ENCODE results near the gene VCAM1. TPM values are rescaled to one million over a fixed set of nuclear protein-coding genes. Genes with fewer than 3 reads are reported as not detected.
A peak's percentile ranks its signal among the peaks of the same experiment; 100 is the strongest.

VCAM1 gene
- total and polyA plus RNA-seq, 9 of the 15 experiments (the other 6 are each of a cell fraction or from before 2014, with no cell fraction given), result 0.04 to 0.13 TPM; not detected in 7

GRCh38 chr1:100785470-100786052 is 66.0 kb downstream of the VCAM1 start:
- no peaks in the 10 kb centered on the region for H3K36me3 ChIP-seq (ENCODE audit: control insufficient read depth, insufficient read depth, low read length)
- H3K4me2 ChIP-seq (ENCODE audit: insufficient read depth, low read length), result peak overlapping the region; percentile 70
- intact Hi-C loops (cut with micrococcal nuclease), result loop anchor here (2.0 kb wide), 1 partner anchor 31 kb away; no protein-coding TSS in a partner anchor
- in situ Hi-C loops (cut with MboI), result no loop called here
- ChIA-PET CTCF (ENCODE audit: low intra/inter-chr PET ratio) (no interaction called here), POLR2A (interaction anchor here (0.7 to 1.6 kb wide), 4 partner anchors 9 to 72 kb away, joined by 3 to 6 read pairs (median 4); no protein-coding TSS in a partner anchor)
- no TSS peak for BruUV-seq (replicated peaks)
- H3K79me2 ChIP-seq (ENCODE audit: control insufficient read depth, insufficient read depth, low read length), result no peaks in the 10 kb centered on the region
- ATAC-seq (peak; percentile 97), FAIRE-seq (peak; percentile 96), DNase-seq (ENCODE audit: extremely low read depth in 1 of 4, low spot score in 3 of 4) (peak in 3 of 4 experiments; percentile 15 to 88 (median 60))
- H3K9me3 ChIP-seq (replicated peaks; ENCODE audit: control insufficient read depth, insufficient read depth, low read depth, low read length), result no peaks in the 10 kb centered on the region
- H2AFZ ChIP-seq (ENCODE audit: low read depth, low read length), result peak overlapping the region; percentile 92
- peak overlapping the region; percentile 26 for H3K4me3 ChIP-seq
- H3K27me3 ChIP-seq (ENCODE audit: control insufficient read depth in 2 of 2, insufficient read depth in 2 of 2, low read length in 2 of 2), result no peaks in the 10 kb centered on the region
- H3K4me1 ChIP-seq (replicated peaks in 1 of 2; ENCODE audit: control insufficient read depth in 2 of 2, insufficient read depth in 2 of 2, low read length in 2 of 2), result peaks cover 0 to 16% of the 10 kb centered on the region in 2 experiments; a peak in 3 of 5 replicates
- no peaks in the 10 kb centered on the region for H4K20me1 ChIP-seq (replicated peaks; ENCODE audit: control insufficient read depth, insufficient read depth, low read length)
- H3K9me1 ChIP-seq (ENCODE audit: control insufficient read depth, insufficient read depth, low read length), result no peaks in the 10 kb centered on the region
- H3K27ac ChIP-seq (ENCODE audit: extremely low read depth, low read depth, low read length), result peak overlapping the region; percentile 93
- peak overlapping the region in 1 of 2 experiments; percentile 70; a peak in 2 of 4 replicates for H3K9ac ChIP-seq (ENCODE audit: insufficient read depth in 1 of 2, low read depth in 2 of 2, low read length in 2 of 2)
- WGBS (ENCODE audit: insufficient coverage, low coverage, missing lambda C conversion rate), result 3% methylated on average over 5 of the region's 5 CpGs
- no peak for TF ChIP-seq MCM7 (IDR thresholded peaks at IDR 0.05)
- no peak; the same call in 1 of the 2 replicates for TF ChIP-seq BRD4 (IDR thresholded peaks at IDR 0.05)
- TF ChIP-seq ZSCAN29 (IDR thresholded peaks at IDR 0.05), result no peak
- TF ChIP-seq HES1 (IDR thresholded peaks at IDR 0.05; ENCODE audit: low read depth), result 0 out of 2 replicates have a peak, but pooled peaks have one; percentile 35
- no peak for TF ChIP-seq MNT (conservative IDR thresholded peaks at IDR 0.05)
- no peak for TF ChIP-seq NR0B1 (IDR thresholded peaks at IDR 0.05; ENCODE audit: partially characterized antibody)
- no peak for TF ChIP-seq AFF4 (CRISPR knock-in tag; IDR thresholded peaks at IDR 0.05)
- TF ChIP-seq NCOA2 (IDR thresholded peaks at IDR 0.05; ENCODE audit: partially characterized antibody in 2 of 2), result no peak
- TF ChIP-seq ESRRA (IDR thresholded peaks at IDR 0.05; ENCODE audit: borderline replicate concordance, low read depth), result peak; percentile 99; the same call in 1 of the 2 replicates
- no peak for TF ChIP-seq SMC3 (conservative IDR thresholded peaks at IDR 0.05; ENCODE audit: insufficient read depth, low read depth, low read length)
- no peak for TF ChIP-seq LCOR (CRISPR knock-in tag; IDR thresholded peaks at IDR 0.05)
- no peak for TF ChIP-seq E2F3 (CRISPR knock-in tag; IDR thresholded peaks at IDR 0.05)
- TF ChIP-seq PKNOX1 (IDR thresholded peaks at IDR 0.05), result peak; percentile 9; the same call in 1 of the 2 replicates

All from K562 (cell line).